Activated CD8-positive, alpha-beta T cell treated with anti-CD3 and anti-CD28 coated beads for 36 hours (primary cell): ENCODE results near the gene KIF24. TPM values are rescaled to one million over a fixed set of nuclear protein-coding genes. Genes with fewer than 3 reads are reported as not detected.

ENCODE experiments used
- ATAC-seq: fragments of 200-7000 bp; cut with Tn5 transposase; one replicate; pipeline ENCODE4 v1.10.0; 2021; ENCODE audit warnings: mild to moderate bottlenecking, moderate library complexity
- CTCF ChIA-PET: fragments of 350-600 bp; sonication (Branson Sonifier 250); formaldehyde crosslinking; loops from one replicate; lab custom pipeline; 2021; ENCODE audit warnings: antibody characterized with exemption; lab: Charles Lee
- POLR2A ChIA-PET: fragments of 350-600 bp; sonication (Branson Sonifier 250); formaldehyde crosslinking; loops from one replicate; lab custom pipeline; 2021; ENCODE audit warnings: antibody characterized with exemption; lab: Charles Lee
- DNase-seq: peaks from one replicate; pipeline ENCODE4 v3.0.0-alpha.2; 2020
- H3K27ac Mint-ChIP-seq: one replicate; pipeline ENCODE4 v1.8.0; 2021; ENCODE audit warnings: mild to moderate bottlenecking, mixed read lengths
- H3K27me3 Mint-ChIP-seq: one replicate; pipeline ENCODE4 v1.8.0; 2021; ENCODE audit warnings: mixed read lengths
- H3K36me3 Mint-ChIP-seq: one replicate; pipeline ENCODE4 v1.8.0; 2021; ENCODE audit warnings: low read depth, mixed read lengths
- H3K4me1 Mint-ChIP-seq: one replicate; pipeline ENCODE4 v1.8.0; 2021; ENCODE audit warnings: low read depth, mixed read lengths
- H3K4me3 Mint-ChIP-seq: one replicate; pipeline ENCODE4 v1.8.0; 2021; ENCODE audit warnings: mild to moderate bottlenecking, moderate library complexity, mixed read lengths
- H3K9me3 Mint-ChIP-seq: one replicate; pipeline ENCODE4 v1.8.0; 2021; ENCODE audit warnings: mixed read lengths
- CTCF ChIP-seq: fragments of 200-600 bp; IDR thresholded peaks from one replicate; pipeline ENCODE4 v1.8.0; 2022; ENCODE audit warnings: antibody characterized with exemption, mild to moderate bottlenecking
- intact Hi-C: fragments of 100-400 bp; cut with micrococcal nuclease; formaldehyde crosslinking; loops from one replicate; pipeline ENCODE4 v1.10.0; 2022
- total RNA-seq, 2 experiments: library from RNA; stranded (reverse); gene quantifications; one replicate each; pipeline ENCODE4 v1.2.3, GENCODE V29; 2021

The KIF24 gene
- total RNA-seq, 2 experiments from 2014 or later = 5.8 to 5.9 TPM

- Mint-ChIP-seq H3K27ac (no peak overlapping the region), H3K9me3 (no peaks in the 10 kb centered on the region), H3K36me3 (peaks cover 4% of the 10 kb centered on the region), H3K4me3 (no peak overlapping the region), H3K4me1 (no peaks in the 10 kb centered on the region), H3K27me3 (no peaks in the 10 kb centered on the region)
- no peak for DNase-seq
- no peak for ATAC-seq
- ChIA-PET POLR2A (no interaction called here), CTCF (interaction anchor here (1.6 kb wide), 1 partner anchor 11 kb away, joined by 4 read pairs; no protein-coding TSS in a partner anchor)
- no peak for TF ChIP-seq CTCF
- intact Hi-C loops = no loop called here
Observed at GRCh38 chr9:34349324-34349723, 20.3 kb upstream of the KIF24 start.

GRCh38 chr9:34347800-34348158 is 18.7 kb upstream of the KIF24 start:
- no peak overlapping the region for H3K4me3 Mint-ChIP-seq
- intact Hi-C loops = no loop called here
- H3K27me3 Mint-ChIP-seq = no peaks in the 10 kb centered on the region
- no peak for ATAC-seq
- TF ChIP-seq CTCF = no peak
- ChIA-PET POLR2A (interaction anchor here (1.7 kb wide), 1 partner anchor 14 kb away, joined by 6 read pairs; no protein-coding TSS in a partner anchor), CTCF (interaction anchor here (1.6 kb wide), 1 partner anchor 15 kb away, joined by 5 read pairs; no protein-coding TSS in a partner anchor)
- H3K9me3 Mint-ChIP-seq = no peaks in the 10 kb centered on the region
- H3K27ac Mint-ChIP-seq = no peak overlapping the region
- no peak for DNase-seq
- peaks cover 10% of the 10 kb centered on the region for H3K36me3 Mint-ChIP-seq
- no peaks in the 10 kb centered on the region for H3K4me1 Mint-ChIP-seq

GRCh38 chr9:34346873-34347799 is 18.1 kb upstream of the KIF24 start:
- no peak for TF ChIP-seq CTCF
- H3K4me3 Mint-ChIP-seq = no peak overlapping the region
- ChIA-PET CTCF (interaction anchor here (1.6 kb wide), 1 partner anchor 15 kb away, joined by 5 read pairs; no protein-coding TSS in a partner anchor), POLR2A (interaction anchor here (1.7 kb wide), 1 partner anchor 13 kb away, joined by 6 read pairs; no protein-coding TSS in a partner anchor)
- intact Hi-C loops = no loop called here
- H3K36me3 Mint-ChIP-seq = peaks cover 10% of the 10 kb centered on the region
- H3K27me3 Mint-ChIP-seq = no peaks in the 10 kb centered on the region
- ATAC-seq (no peak), DNase-seq (no peak)
- H3K4me1 Mint-ChIP-seq = no peaks in the 10 kb centered on the region
- H3K9me3 Mint-ChIP-seq = no peaks in the 10 kb centered on the region
- no peak overlapping the region for H3K27ac Mint-ChIP-seq

- no peak for TF ChIP-seq CTCF
- no peak for DNase-seq
- Mint-ChIP-seq H3K36me3 (peaks cover 21% of the 10 kb centered on the region), H3K27ac (no peak overlapping the region), H3K9me3 (no peaks in the 10 kb centered on the region), H3K4me1 (no peaks in the 10 kb centered on the region), H3K27me3 (no peaks in the 10 kb centered on the region), H3K4me3 (no peak overlapping the region)
- ChIA-PET POLR2A (no interaction called here), CTCF (interaction anchor here (1.1 kb wide), 1 partner anchor 36 kb away, joined by 3 read pairs; no protein-coding TSS in a partner anchor)
- ATAC-seq = no peak
- intact Hi-C loops = no loop called here
Observed at GRCh38 chr9:34343605-34344004, 14.5 kb upstream of the KIF24 start.

- ChIA-PET CTCF (interaction anchor here (0.7 to 1.1 kb wide), 2 partner anchors 36 to 61 kb away, joined by 3 to 4 read pairs; no protein-coding TSS in a partner anchor), POLR2A (no interaction called here)
- no peaks in the 10 kb centered on the region for H3K4me1 Mint-ChIP-seq
- peaks cover 24% of the 10 kb centered on the region for H3K36me3 Mint-ChIP-seq
- no peaks in the 10 kb centered on the region for H3K9me3 Mint-ChIP-seq
- H3K4me3 Mint-ChIP-seq = no peak overlapping the region
- ATAC-seq = no peak
- DNase-seq = no peak
- intact Hi-C loops = no loop called here
- no peaks in the 10 kb centered on the region for H3K27me3 Mint-ChIP-seq
- TF ChIP-seq CTCF = no peak
- no peak overlapping the region for H3K27ac Mint-ChIP-seq
Observed at GRCh38 chr9:34343090-34343489, 14.0 kb upstream of the KIF24 start.
